RCC 7860 (cell line): ENCODE measurements around the gene XXYLT1.

ENCODE experiments used
- DNase-seq: peaks from one replicate; pipeline ENCODE4 v3.0.0-alpha.2; 2015; ENCODE audit warnings: low spot score
- FAIRE-seq: peaks from 2 replicates; lab custom pipeline; 2012; peaks lifted over from hg19 to GRCh38; lab: Jason Lieb, UNC

XXYLT1 gene

DNA sequence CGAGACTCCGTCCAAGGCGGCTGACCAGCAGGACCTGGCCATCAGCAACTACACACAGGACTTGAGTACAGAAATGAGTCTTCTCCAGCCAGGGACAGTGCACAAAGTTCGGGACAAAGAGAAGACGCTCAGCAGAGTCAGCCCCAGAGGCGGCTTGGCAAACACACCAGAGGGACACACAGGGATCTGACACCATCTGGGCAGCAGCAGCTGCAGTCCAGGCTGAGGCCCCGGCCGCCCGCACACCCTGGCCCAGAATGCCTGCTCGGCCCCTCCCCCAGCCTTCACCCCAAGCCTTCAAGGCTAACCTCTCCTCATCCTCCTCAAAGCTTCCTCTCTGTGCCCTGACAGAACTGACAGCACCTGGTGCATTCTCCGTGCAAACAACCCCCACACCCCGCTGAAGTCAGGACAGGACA is 61.1 kb downstream of the XXYLT1 start:
- FAIRE-seq (no peak), DNase-seq (no peak)

DNA sequence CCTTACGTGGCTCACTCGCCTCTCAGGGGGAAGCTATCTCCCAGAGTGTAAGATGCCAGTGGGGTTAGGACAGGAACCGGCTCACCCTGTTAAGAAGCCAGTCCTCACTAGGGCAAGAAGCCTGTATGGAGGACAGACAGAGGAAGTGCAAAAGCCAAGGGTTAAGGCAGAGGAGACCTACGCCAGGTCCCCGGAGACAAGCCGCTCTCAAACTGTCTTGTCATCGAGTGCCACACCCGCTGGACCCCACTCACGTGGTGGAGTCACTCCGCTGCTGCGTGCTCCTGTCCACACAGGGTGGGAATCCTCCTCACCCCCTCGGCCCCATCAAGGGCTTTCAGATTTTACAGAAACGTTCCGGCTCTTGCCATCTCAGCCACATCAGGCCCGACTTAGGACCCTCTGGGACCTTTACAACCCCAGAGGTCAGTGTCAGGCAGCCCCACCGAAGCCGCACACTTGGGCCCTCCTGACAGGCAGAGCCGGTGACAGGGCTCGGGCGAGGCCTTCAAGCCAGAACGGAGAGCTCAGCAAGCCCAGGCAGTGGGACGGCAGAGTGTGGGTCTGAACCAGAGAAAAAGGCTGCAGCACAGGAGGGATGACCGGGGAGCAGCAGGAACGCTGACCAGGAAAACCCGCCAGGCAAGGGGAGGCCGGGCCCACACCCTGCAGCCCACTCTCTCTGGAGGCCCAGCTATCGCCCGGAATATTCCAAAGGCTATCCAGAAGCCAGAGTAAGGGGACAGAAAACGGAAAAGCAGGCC is 61.7 kb downstream of the XXYLT1 start:
- no peak for DNase-seq
- no peak for FAIRE-seq

DNA sequence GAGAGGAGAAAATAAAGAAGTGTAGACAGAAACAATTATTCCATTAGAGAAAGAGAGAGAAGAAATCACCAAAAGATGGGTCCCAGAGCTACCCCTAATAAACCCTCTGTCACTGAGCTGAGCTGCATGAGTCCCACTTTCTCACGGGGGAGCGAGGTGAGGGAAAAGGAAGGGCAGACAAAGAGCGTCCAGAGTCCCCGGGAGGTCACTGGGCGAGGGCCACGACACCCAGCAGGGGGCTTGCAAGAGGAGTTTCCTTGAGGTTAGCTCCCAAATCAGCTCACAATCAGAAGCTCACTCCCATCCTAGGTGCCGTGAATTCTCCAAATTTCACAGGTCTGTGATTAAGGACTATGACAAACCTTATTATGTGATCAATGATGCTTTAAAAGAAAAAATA is 62.3 kb downstream of the XXYLT1 start:
- no peak for DNase-seq
- FAIRE-seq: no peak

DNA sequence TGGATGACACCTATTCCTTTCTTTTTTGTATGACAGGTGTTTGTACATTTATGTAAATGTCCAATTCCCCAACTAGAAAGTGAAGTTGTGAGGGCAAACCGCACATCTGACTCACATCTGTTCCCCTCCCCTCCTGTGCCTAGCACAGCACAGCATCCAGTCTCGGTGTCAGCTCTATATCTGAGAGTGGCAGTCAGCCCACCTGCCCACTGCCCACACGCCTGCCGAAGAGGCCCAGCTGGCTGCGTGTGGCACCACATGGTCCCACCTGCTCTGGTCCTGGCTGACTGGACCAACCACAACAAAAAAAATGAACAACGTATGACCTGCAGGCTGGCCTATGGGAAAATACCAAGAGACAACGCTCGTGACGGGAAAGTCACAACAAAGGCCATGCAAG is 62.8 kb downstream of the XXYLT1 start:
- DNase-seq (no peak), FAIRE-seq (no peak)

DNA sequence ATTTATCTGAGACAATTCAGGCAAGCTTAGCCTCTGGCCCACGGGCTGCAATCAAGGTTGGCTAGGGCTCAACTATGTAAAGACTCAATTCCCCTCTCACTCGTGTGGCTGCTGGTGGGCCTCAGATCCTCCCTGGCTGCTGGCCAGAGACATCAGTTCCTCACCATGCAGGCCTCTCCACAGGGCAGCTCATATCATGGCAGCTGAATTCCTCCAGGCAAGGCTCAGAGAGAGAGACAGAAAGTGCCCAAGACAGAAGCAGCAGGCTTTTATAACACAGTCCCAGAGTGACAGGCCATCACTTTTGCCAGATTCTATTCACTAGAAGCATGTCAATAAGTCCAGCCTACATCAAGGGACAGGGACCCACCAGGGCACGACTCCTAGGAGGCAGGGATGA is 63.2 kb downstream of the XXYLT1 start:
- FAIRE-seq (no peak), DNase-seq (no peak)

DNA sequence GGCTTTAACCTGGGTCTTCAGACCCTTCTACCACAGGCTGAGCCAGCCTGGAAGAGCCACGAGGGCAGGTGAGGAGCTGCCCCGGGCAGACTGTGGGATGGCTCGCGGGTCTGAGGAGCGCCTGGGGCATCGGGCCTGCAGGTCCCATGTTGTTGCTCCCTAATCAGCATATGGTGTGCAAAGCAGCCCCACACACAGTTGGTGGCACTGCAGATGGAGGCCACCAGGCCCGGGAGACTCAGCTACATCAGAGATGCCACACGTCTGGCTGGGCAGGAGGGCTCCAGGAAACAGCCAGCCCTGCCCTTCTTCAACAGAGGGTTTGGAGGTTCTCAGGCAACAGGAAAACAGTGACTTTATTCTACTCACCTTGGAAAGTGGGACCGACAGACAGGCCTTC is 63.9 kb downstream of the XXYLT1 start:
- no peak for DNase-seq
- FAIRE-seq: no peak

DNA sequence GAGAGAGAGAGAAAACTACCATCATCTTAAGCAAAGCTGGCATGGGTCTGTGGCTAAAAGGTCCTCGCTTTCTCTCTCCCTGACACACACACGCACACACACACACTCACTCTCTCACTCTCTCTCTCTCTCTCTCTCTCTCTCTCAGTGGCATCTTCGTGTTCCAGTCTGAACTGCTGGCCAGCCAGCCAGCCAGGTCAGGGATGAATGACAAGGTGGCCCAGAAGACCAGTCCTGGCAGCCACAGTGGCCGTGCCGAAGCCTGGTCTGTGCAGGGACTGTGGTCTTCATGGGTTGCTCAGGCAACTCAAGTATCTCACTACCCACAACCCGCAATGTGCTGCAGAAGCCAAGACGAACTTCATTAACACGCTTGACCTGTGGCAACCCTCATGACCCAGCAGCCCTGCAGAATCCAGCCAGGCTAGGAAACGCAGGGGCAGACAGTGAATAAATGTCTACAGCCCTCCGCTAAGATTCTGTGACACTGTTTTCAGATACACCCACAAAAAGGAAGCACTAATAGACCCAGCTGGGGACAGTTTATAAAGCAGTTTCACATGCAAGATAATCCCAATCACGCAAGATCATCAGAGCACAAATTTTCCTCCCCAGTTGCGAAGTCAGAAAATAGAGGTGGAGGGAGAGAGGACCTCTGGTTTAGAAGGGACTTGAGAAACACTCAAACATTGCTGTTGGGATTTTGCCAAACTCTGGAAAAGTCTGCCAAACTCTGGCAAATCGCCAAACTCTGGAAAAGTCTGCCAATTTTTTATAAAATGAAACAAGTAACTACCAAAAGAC is 66.4 kb downstream of the XXYLT1 start:
- DNase-seq: peak; percentile 95
- FAIRE-seq: peak; percentile 84

DNA sequence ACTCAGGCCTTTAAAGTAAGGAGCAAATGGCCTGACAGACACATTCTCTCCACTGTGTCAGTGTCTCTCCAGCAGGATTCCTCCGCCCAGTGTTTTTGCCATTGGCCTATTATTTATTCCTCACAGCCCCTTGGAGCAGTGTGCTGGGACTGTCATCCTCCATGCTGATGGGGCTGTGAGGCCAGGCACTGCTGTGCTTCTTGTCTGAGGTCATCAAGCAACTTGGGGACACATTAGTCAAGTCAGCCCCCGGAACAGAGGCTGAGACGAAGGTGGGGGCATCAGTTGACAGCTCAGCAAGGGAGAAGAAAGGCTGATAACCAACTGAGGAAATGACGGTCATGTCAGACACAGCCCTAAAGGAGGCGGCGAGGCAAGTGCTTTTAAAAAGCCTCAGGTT is 67.4 kb downstream of the XXYLT1 start:
- DNase-seq (no peak), FAIRE-seq (no peak)

DNA sequence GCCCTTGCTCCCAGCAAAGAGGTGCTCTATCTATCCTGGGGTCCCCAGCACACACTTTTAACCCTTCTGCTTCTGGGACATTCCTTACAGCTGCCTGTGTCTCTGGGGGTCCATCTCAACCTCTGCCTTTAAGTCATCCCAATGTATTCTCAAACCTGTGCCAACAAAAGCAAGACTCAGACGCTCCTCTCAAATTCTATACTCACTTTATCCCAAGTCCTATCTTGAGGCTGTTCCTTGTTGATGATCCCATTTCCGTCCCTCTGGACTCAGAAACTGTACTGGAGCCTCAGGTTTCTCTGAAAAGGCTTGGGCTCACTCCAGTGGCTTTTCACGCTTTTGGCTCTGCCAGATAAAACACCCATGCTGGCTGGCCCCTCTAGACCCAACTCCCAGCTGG is 69.7 kb downstream of the XXYLT1 start:
- no peak for DNase-seq

DNA sequence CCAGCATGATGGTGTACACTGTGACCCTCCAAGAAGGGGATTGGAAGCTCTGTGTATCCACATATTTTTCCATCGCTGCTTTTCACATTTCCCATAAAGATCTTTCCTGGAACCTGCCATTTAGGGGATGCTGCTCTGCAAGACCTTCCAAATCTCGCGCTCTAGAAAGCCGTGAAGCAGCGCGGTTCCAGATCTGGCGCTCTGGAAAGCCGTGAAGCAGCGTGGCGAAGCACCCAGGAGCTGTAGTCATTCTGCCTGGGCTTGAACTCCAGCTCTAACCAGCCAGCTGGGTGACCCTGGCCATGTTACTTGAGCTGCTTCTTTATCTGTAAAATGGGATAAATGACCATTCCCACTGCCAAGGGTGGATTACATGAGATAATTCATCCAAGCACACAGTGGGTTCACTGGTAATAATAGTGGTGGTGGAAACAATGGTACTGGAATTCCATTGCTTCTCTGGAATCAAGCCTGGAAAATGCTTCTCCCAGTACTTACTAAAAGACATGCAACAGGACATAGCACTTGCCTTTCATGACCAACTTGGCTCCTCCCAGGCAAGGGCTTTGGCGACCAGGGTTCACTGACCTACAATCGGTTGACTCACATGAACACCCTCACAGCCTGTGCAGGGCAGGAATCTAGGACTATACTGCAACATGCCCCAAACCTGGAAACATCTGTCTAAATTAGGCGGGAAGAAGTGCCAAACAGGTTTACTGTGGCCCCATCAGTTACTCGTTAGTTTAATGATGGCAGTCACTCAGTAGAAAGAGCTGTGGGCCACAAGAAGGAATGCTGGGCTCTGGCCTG is 70.7 kb downstream of the XXYLT1 start:
- DNase-seq (no peak), FAIRE-seq (no peak)

More for the DNA sequence above, 69.7 kb downstream of the XXYLT1 start:
- no peak for FAIRE-seq

DNA sequence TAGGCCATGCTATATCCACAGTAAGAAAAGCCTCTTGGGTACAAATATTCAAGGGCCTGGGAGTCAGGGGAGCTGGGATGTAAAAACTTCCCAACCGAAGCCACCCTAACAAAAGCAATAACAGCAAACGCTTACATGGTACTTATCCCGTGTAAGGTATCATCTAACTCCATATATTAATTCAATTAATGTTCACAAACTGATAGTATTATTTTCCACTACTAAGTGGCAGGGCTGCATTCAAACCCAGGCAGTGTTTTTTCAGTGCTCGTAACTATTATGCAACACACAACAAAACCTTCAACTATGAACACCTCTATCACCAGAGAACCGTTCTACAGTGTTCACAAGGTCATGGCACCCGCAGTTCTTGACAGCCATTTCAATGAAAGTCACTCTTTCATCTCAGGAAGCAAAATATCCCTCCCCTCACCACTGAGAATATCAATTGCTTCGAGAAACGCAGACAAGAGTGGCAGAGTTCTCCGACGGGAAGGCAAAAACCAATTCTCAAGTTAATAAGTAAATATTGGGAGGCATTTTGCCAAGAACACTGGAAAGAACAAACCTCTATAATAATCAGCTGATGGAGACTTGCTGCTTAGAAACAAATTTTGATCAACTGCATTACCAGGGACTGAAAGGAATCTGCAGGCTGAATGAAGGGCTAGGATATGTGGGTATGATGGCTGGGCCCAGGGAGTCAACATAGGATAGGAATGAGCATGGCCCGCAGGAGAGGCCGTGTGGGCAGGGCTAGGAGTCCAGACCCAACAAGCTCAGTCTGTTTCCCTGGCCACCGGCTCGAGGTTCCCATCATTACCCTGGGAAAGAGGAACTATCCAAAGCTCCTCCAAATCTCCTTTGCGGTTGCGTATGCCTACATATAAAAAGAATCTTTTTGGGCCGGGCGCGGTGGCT is 72.3 kb downstream of the XXYLT1 start:
- FAIRE-seq: no peak
- no peak for DNase-seq

DNA sequence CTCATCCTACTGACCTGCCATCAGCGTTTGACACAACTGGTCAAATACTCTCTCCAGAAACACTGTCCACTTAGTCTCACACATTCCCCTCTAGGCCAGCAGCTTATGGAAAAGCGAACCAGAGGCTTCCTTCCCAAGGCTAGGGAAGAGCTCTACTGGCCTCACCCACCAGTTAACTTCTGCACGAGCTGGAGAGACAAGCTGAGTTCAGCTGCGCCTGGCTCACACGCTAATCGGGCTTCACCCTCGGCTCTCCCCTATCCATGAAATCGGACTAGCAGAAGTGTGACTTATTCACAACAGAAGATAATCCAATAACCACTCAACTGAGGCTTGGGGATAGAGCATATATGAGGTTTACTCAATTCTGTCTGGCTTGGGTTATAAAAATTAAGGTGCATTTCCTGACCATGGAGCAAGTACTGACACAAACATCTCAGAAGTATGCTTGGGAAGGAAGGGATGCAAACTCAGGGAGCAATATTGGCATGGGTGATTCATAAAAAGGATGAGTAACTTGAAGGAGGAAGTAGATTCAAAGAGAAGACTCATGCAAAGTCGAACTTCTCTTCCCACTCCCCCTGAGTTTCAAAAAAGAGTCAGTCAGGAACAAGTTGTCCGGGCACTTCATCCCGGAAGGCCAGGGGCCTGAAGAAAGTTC is 73.1 kb downstream of the XXYLT1 start:
- peak; percentile 73 for FAIRE-seq

DNA sequence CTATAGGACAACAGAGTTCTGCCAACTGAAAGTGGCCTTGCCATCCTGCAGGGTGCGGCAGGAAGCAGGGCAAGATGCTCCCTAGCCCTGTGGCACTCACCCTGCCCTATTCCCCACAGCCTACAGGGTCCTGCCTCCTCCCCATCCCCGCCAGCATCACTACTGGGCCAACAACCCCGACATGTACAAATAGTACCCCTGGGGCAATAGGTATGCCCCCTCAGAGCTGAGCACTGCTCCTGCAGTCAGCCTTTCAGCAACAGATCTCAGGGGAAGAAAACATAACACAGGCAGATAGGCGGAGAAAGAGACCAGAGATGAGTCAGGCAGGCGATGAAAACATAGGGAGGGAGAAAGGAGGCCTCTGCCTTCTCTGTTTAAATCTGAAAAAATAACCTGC is 74.7 kb downstream of the XXYLT1 start:
- no peak for FAIRE-seq
- DNase-seq: no peak

More for the DNA sequence above, 73.1 kb downstream of the XXYLT1 start:
- peak; percentile 68 for DNase-seq

DNA sequence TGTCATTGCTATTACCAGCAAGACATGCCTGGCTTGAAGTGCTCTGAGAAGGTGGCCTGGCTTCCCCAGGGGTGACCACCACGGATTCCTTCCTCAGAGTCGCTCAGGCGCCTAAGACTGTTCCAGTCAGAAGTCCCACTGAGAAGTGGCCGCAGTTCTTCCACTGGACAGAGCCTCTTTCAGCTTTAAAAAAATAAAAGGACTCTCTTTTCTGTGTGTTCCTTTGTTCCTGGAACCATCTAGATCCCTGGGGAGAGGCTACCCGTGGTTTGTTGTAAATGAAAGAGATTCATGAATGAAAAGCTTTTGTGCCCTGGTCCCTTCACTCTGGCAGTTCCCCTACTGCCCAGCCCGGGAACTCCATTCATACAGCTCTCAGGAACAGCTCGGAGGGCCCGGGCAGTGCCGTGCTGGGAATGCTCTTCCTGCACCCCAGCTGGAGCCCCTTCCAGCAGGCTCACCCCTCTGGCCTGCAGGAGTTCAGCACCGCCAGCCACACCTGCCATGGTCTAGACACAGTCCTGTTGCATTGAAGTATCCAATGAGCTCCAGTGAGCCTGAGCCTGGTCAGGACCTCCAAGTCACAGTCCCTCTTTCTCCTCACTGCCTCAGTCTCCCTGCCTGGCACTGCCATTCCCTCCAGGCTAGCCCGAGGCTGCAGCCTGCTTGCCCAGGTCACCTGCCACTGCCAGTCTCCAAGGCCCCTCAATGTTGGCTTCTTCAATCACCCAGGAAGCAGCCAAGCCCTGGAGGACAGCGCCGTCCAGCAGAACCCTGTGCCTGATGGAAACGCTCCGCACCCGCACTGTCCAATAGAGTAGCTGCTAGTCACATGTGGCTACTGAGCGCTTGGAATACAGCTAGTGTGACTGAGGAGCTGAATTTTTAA is 75.4 kb downstream of the XXYLT1 start:
- no peak for FAIRE-seq

DNA sequence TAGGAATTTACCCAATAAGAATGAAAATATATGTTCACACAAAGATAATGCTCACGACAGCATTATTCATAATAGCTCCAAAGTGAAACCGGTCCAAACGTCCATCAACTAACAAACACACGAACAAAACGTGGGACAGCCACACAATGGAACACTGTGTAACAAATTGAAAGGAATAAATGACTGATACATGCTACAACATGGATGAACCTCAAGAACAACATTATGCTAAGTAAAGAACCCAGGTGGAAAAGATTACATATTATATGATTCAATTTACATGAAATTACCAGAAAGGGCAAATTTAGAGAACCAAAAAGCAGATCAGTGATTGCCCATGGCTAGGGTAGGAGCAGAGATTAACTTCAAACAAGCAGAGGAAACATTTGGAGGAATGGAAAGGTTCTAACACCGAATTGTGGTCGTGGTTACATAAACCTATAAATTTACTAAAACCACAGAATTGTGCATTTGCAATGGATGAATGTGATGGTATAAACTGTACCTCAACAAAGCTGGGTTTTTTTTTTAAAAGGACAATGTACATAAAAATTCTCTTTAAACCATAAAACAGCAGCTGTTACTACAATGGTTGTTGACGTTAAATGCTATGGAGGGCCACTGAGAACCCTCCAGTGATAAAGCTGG is 76.3 kb downstream of the XXYLT1 start:
- no peak for FAIRE-seq
- no peak for DNase-seq

More for the DNA sequence above, 75.4 kb downstream of the XXYLT1 start:
- DNase-seq: no peak

DNA sequence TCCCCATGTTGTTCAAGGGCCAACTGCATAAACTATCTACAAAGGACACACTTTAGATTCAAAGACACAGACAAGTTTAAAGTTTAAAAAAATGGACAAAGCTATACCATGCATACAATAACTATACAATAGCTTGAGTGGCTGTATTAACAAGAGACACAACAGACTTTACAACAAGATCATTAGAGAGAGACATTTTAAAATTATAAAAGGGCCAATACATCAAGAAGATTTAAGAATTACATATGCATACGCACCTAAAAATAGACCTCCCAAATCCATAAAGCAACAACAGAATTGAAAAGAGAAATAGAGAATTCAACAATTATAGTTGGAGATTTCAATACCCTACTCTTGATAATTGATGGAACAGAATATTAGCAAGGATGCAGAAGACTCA is 79.4 kb downstream of the XXYLT1 start:
- no peak for DNase-seq
- FAIRE-seq: no peak

DNA sequence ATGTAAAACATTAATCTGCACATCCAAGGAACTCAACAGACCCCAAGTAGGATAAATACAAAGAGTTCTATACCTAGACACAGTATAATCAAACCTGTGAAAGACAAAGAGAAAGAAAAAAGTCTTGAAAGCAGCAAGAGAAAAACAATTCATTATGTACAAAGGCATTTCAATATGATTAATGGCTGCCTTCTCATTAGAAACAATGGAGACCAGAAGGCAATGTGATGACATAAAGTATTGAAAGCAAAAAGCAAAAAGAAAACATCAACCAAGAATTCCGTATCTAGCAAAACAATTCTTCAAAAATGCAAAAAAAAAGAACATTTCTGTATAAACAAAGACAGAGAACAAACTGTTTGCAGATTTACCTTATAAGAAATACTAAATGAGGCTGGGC is 81.1 kb downstream of the XXYLT1 start:
- FAIRE-seq: no peak
- DNase-seq: no peak

DNA sequence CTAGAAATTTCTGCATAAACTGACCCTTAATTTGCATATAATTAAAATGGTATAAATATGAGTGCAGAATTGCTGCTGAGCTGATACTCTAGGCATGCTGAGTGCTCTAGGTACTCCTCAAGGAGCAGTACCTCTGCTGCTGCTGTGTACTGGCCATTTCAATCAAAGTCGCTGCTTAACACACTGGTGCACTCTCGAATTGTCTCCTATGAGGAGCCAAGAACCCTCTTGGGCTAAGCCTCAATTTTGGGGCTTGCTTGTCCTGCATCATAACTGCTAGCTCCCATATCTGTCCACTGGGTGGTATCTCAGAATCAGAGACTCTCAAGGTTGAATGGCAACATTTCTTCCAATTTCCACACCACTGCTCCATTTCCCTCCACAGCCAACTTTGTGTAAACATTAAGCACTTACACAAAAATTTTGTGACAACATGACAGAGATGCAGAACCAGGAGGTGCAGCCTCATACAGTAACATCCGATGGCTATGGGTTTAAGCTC is 82.5 kb downstream of the XXYLT1 start:
- FAIRE-seq: no peak
- DNase-seq: no peak
